Pericardium fibroblast (primary cell): ENCODE measurements around the gene GNAI3. TPM values are rescaled to one million over a fixed set of nuclear protein-coding genes. Genes with fewer than 3 reads are reported as not detected.

ENCODE experiments used
- total RNA-seq: library from RNA; depleted of rRNA; stranded (reverse); fragments of >200 nt; gene quantifications from 2 replicates; pipeline ENCODE4 v1.2.3, GENCODE V29; 2015

The GNAI3 gene
- 7.5 TPM in 2 replicates for total RNA-seq

DNA sequence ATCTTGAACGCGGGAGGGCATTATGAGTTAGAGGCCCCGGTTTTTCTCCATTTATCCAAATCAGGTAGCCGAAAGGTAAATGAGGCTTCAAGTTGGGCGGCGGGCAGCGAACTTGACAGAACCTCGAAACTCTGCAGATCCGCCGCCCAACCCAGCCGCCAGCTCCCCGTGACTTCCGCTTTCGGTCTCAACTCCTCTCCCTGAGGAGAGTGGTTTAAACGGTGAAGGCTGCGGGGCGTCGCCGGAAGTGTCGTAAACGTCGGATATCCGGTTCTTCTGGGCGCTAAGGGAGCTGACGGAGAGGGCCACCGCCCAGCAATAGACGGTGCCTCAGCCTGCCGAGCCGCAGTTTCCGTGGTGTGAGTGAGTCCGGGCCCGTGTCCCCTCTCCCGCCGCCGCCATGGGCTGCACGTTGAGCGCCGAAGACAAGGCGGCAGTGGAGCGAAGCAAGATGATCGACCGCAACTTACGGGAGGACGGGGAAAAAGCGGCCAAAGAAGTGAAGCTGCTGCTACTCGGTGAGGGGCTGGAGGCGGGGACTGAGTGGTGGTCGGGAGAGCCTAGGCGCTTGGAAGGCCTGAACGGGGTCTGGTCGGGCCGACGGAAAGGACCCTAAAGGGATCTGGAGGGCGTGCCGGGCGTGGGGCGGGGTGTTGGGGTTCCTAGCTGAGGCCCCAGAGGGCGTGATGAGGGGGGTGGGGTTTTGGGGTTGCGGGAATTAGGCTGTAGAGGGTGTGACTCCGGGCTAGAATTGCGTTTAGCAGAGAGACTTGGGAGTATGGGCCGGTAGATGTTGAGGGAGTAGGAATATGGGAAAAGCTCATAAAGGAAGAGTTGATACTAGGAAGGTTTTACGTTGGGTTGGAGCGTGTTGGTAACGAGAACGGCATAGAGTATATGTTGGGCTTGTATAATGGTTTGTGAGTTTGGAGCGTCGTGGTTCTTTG lies at the start of gene GNAI3:
TSS of gene GNAI3 (plus strand) at position 295 of the 947 bp plus-strand sequence. CDS start at position 401, 106 bp downstream.

DNA sequence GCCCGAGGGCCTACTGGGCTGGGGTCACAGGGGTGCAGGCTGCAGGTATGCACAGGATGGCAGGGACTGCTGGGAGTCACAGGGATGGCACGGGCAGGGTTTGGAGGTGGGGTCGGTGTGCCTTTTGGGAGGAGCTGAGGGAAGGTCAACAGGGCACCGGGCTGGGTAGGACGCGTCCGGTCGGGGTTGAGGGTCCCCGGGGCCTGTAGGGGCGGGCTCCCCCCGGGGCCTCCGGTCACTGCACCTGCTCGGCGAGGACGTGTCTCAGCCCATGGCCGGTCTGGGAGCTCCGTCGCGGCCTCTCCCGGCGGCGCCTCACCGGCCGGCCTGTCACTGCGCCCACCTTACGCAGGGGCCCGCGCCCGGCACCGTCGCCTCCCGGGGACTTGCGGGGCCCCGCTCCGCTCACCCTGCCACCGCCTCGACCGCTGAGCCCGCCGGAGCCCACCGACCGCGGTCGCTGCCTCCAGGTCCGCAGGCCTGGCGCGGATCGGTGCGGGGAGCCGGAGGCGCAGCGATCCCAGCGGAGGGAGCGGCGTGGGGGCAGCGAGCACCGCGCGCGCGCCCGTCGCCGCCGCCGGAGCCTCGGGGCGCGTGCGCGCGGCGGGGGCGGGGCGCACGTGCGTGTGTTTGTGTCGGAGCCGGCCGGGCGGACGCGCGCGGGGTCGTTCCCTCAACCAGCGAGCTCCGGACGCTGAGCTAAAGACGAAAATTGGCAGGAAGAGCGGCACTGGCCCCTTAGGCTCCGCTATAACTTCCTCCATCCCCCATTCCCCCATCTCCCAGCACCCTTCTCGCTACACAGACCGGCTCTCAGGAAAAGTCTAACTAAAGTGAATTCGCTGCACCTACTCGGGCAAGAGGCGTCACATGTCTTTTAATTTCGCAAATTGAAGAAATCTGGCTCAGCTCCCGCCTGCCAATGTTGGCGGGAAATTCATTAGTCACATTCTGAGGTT lies 39.0 kb upstream of the GNAI3 start, which contains the start of gene AMIGO1:
TSS of gene AMIGO1 (minus strand) at position 552 of the 959 bp plus-strand sequence. CDS start 815 bp downstream, outside the sequence.

DNA sequence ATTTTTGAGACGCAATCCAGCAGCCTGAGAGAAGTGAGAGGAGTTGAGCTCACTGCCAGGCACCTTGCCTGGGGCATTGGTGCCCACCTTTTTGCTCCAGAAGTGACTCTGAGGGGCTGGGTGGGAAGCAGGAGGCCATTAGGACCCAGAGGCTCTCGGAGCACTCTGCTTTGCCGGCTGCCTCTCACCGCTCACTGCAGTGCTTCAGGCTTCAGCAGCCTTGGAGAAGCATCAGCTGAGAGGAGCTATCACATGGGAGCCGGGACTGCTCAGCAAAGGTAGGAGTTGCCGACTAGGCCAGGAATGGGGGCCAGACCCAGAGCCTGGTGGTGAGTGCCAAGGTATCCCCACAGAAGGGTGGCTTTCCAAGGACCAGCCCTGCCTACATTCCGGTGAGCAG lies 8.7 kb upstream of the GNAI3 start, which contains the start of gene GPR61:
TSS of gene GPR61 (plus strand) at position 197 of the 400 bp plus-strand sequence. CDS start 3,151 bp downstream, outside the sequence.

DNA sequence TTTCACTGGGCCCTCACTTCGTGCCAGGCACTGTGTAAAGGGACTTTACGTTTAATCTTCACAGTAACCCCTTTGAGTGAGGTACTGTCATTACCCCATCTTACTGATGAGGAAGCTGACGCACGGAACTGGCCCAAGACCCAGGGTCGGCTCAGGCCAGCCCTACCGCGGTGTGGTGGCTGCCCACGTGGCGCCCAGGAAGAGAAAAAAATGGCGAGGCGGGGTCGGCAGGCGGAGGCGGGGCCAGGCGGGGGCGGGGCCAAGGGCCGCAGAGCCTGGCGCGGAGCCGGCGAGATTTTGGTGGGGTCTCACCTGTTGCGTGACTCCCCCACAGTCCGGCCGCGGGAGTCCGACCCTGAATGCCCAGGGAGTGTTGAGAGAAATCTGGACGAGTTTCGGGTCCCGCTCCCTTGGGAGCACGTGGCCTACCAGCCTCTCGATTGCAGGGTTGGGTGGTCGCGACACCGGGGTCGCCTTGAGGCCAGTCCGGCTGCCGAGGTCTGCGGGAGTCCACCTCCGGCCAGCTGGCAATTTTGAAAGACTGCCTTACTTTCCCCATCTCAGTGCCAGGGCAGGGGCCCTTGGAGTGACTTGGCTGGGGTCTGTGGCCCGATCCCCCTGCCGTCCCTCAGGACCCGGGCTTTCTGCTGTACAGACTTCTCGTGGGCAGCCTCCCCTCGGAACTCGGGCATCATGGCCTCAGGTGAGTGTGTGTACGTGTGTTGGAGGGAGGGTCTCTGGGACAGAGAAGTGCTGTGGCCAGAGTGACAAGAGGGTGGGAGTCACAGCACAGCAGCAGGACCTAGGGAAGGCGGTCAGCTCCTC lies 71.4 kb downstream of the GNAI3 start, which contains the start of the genes AMPD2 and GNAT2:
TSS of gene AMPD2 (plus strand) at position 262 of the 825 bp plus-strand sequence. CDS start 1,339 bp downstream, outside the sequence.
TSS of gene GNAT2 (minus strand) at position 41 of the 825 bp plus-strand sequence. CDS start 6,746 bp downstream, outside the sequence.

DNA sequence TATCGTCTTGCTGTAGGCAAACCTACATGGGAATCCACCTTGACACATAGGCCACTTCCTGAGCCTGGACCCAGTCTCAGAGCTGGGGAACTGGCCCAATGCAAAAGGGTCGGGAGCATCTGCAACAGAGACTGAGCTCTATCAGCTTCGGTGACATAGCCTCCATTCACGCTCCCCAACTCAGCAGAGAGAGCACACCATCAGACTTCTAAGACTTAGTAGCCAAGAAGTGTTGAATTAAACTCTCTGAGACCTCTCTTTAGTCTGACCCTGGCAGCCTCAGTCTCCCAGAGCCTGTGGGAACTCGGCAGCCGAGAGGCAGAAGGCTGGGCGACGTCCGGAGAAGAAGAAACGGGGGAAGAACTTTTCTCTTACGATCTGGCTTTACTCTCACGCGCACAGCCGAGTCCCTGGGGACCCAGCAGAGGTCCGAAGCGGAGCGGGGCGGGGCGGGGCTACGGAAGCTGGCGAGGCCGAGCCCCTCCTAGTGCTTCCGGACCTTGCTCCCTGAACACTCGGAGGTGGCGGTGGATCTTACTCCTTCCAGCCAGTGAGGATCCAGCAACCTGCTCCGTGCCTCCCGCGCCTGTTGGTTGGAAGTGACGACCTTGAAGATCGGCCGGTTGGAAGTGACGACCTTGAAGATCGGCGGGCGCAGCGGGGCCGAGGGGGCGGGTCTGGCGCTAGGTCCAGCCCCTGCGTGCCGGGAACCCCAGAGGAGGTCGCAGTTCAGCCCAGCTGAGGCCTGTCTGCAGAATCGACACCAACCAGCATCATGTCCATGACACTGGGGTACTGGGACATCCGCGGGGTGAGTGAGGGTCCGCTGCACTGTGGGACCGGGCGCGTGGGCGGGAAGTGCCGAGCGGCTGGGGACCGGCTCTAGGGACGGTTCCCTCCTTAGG lies 107.5 kb downstream of the GNAI3 start, which contains the start of gene GSTM4:
TSS of gene GSTM4 (plus strand) at position 485 of the 905 bp plus-strand sequence. CDS start at position 776, 291 bp downstream.

DNA sequence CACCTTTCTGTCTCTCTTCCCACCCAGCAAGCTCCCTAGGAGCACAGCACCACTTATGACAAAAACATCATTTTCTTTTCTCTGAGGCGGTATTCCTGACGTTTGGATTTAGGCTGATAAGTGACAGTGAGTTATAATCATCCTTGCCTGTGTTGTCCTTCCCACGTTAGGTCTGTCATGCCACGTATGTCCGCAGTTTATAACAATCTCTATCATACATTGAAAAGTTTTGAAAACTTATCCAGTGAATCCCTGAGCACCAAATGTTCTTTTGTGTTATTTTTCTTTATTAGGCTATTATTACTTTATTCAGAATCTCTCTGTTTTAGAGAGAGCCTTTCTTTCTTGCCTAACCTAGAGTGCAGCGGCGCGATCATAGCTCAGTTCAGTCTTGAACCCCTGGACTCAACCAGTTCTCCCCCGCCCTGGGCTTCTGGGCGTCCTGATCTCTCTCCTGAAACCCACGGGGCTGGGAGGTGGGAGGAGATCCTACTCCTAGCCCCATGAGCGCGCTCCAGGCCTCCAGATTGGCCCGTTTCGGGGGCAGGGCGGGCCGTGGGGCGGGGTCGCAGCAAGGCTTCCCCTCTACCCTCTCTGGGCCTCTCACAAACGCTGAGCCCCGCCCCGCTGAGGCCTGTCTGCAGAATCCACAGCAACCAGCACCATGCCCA lies 119.2 kb downstream of the GNAI3 start, which contains the start of gene GSTM2:
TSS of gene GSTM2 (plus strand) at position 606 of the 671 bp plus-strand sequence. CDS start at position 665, 59 bp downstream.

Other genes starting within 250 kb of the GNAI3 start
- not detected in 2 replicates for gene MYBPHL, start 241.6 kb upstream of the GNAI3 start, total RNA-seq
- gene SORT1, start 150.7 kb upstream of the GNAI3 start, total RNA-seq, result 4.9 and 5.6 TPM in 2 replicates
- gene PSMA5, start 122.2 kb upstream of the GNAI3 start, total RNA-seq, result 28.9 and 32.3 TPM in 2 replicates
- gene SYPL2, start 82.1 kb upstream of the GNAI3 start, total RNA-seq, result 0.23 and 1.4 TPM in 2 replicates
- gene ATXN7L2, start 64.7 kb upstream of the GNAI3 start, total RNA-seq, result 5.8 and 6.2 TPM in 2 replicates
- gene CYB561D1, start 54.5 kb upstream of the GNAI3 start, total RNA-seq, result 6.0 and 7.4 TPM in 2 replicates
- gene AMIGO1, start 38.9 kb upstream of the GNAI3 start, total RNA-seq, result 0.12 and 1.4 TPM in 2 replicates
- not detected in 2 replicates for gene GPR61, start 8.7 kb upstream of the GNAI3 start, total RNA-seq
- gene GNAT2, start 71.0 kb downstream of the GNAI3 start, total RNA-seq, result 0.17 TPM in 1 of 2 replicates, not detected in the other
- gene AMPD2, start 71.2 kb downstream of the GNAI3 start, total RNA-seq, result 47.5 and 50.8 TPM in 2 replicates
- 4.3 and 17.6 TPM in 2 replicates for gene GSTM4, start 107.5 kb downstream of the GNAI3 start, total RNA-seq
- 55.4 and 78.2 TPM in 2 replicates for gene GSTM2, start 119.4 kb downstream of the GNAI3 start, total RNA-seq
- 75.3 TPM in 1 of 2 replicates, not detected in the other for gene GSTM1, start 139.2 kb downstream of the GNAI3 start, total RNA-seq
- gene GSTM5, start 163.6 kb downstream of the GNAI3 start, total RNA-seq, result 3.7 TPM in 1 of 2 replicates, not detected in the other
- gene GSTM3, start 192.4 kb downstream of the GNAI3 start, total RNA-seq, result 78.7 and 143 TPM in 2 replicates
- gene EPS8L3, start 215.3 kb downstream of the GNAI3 start, total RNA-seq, result not detected in 2 replicates